ENCODE results near the gene CACNB3. TPM values are rescaled to one million over a fixed set of nuclear protein-coding genes. Genes with fewer than 3 reads are reported as not detected.
"Not testable (repeated sequence)": the region's sequence is repeated elsewhere in the genome, so short reads cannot be mapped to it uniquely, and the experiment has no call there.

Gene CACNB3
- total RNA-seq, 1 donor from 2014 or later, result 24.1 TPM

DNA sequence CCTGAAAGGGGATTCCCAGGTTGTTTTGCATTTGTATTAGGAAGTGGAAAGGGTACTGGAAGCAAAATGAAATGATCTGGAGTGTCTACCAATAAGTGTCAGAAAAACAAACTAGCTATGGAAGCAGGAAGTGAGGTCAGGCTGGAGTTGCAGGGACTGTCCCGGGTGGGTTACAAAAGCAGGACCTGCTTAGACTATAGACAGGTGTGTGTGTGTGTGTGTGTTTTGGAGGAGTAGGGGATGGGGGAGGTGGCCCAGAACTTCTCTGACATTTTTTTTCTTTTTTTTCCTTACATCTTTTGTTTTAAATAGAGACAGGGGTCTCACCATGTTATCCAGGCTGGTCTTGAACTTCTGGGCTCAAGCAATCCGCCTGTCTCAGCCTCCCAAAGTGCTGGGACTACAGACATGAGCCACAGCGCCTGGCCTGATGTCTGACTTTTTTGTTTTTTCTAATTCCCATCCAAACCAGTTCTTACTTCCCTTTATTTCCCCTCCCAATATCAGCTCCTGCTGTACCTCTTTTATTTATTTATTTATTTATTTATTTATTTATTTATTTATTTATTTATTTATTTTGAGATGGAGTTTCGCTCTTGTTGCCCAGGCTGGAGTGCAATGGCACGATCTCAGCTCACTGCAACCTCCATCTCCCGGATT, 47.9 kb downstream of the CACNB3 start:
- DNase-seq (ENCODE audit: low spot score), result no peak
- intact Hi-C loops (cut with DNase I), result no loop called here
- ATAC-seq, result peak; percentile 38

DNA sequence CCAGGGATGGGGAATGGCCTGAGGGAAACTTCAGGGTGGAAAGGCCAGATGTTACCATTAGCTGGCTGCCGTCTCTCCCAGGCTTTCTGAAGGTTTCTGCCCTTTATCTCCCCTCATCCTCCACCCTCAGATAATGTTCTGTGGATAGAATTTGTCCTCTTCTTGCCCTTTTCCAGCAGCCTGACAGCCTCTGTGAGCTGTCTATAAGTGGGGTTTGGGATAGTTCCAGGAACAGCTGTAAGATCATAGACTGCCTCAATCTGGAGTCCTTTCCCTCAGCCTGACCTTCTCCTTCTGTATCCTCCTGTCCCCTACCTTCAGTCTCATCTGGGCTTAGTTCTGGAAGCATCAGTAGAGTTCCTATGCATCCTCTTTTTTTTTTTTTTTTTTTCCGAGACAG, 50.2 kb downstream of the CACNB3 start:
- no peak for ATAC-seq
- no peak for DNase-seq (ENCODE audit: low spot score)
- intact Hi-C loops (cut with DNase I), result no loop called here

DNA sequence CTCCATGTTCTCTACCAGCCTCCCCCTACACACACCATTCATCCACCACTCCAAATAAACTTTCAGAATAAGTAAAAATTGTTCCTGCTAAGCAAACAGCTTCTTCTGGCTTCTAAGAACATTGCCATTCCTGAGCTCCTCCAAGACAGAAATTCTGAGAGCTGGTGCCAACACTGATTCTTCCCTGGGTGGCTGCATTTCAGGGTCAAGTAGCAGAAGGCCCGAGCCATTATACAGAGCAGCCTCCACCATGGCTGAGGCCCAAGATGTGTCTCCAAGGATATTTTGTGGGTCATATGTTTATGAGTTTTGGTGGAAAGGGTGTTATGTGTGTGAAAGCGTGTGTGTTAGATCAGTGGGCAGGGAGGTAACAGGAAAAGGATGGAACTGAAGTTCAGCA, 50.9 kb downstream of the CACNB3 start:
- intact Hi-C loops (cut with DNase I), result no loop called here
- no peak for ATAC-seq
- no peak for DNase-seq (ENCODE audit: low spot score)

DNA sequence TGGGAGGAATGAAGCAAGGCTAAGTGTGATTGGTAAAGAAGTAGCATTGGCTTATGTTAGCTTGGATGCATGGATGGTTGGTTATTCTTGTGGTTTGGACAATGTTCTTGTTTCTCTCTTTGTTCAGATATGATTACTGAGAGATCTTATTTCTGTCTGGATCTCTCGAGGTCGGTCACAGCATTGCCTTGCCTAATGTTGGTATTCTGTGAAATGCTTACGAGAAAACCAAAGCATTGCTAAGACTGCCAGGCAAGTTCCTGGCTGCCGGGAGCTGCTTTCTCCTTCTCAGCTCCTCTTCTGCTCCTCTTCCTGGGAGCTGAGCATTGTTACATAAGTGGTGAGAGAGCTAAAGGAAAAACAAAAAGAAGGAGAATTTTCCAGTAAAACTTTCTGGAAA, 54.8 kb downstream of the CACNB3 start:
- intact Hi-C loops (cut with DNase I), result no loop called here
- DNase-seq (ENCODE audit: low spot score), result no peak
- ATAC-seq, result peak; percentile 30

DNA sequence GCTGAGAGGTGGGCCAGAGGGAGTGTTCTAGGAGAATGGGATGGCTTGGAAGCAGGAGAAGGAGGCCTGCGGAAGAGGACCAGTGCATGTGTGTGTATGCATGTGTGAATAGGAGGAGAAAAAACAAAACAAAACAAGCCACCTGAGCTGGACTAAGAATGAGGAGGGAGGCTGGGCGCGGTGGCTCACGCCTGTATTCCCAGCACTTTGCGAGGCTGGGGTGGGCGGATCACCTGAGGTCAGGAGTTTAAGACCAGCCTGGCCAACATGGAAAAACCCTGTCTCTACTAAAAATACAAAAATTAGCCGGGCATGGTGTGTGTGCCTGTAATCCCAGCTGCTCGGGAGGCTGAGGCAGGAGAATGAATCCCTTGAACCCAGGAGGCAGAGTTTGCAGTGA, 55.2 kb downstream of the CACNB3 start:
- DNase-seq (ENCODE audit: low spot score); intact Hi-C loops (cut with DNase I); ATAC-seq: not testable (repeated sequence)

DNA sequence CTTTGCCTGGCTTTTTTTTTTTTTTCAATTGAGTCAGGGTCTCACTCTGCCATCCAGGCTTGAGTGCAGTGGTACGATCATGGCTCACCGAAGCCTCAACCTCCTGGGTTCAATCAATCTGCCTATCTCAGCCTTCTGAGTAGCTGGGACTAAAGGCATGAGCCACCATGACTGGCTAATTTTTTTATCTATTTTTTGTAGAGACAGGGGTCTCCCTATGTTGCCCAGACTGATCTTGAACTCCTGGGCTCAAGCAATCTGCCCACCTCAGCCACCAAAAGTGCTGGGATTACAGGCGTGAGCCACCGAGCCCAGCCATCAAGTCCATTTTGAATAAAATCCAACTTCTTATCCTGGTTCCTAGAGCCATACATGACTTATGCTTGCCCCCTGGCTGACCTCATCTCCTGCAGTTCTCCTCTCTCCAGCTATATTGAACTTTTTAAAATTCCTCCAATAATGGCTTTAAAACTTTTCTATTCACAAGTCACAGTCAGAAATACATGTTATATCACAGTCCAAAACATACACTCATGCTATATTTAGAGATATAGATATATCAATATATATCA, 57.7 kb downstream of the CACNB3 start:
- ATAC-seq (no peak), DNase-seq (ENCODE audit: low spot score) (no peak)
- intact Hi-C loops (cut with DNase I), result no loop called here

Small RNAs within 50 kb of the gene (microRNA-seq; reads per million reads assigned to microRNA genes)
- not detected for gene MIR4701

Other genes starting within 250 kb of the CACNB3 start
- gene LALBA, start 248.4 kb upstream of the CACNB3 start, total RNA-seq, result not detected
- gene KANSL2, start 136.3 kb upstream of the CACNB3 start, total RNA-seq, result 27.0 TPM
- 51.5 TPM for gene CCNT1, start 101.8 kb upstream of the CACNB3 start, total RNA-seq
- gene ADCY6, start 29.4 kb upstream of the CACNB3 start, total RNA-seq, result 75.9 TPM
- gene DDX23, start 33.7 kb downstream of the CACNB3 start, total RNA-seq, result 60.2 TPM
- 4.5 TPM for gene RND1, start 47.4 kb downstream of the CACNB3 start, total RNA-seq
- 17.8 TPM for gene FKBP11, start 107.0 kb downstream of the CACNB3 start, total RNA-seq
- gene ARF3, start 139.0 kb downstream of the CACNB3 start, total RNA-seq, result 112 TPM
- 1.1 TPM for gene WNT10B, start 153.2 kb downstream of the CACNB3 start, total RNA-seq
- gene WNT1, start 159.8 kb downstream of the CACNB3 start, total RNA-seq, result not detected
- gene DDN, start 180.9 kb downstream of the CACNB3 start, total RNA-seq, result not detected
- gene PRKAG1, start 200.3 kb downstream of the CACNB3 start, total RNA-seq, result 46.4 TPM
- 123 TPM for gene KMT2D, start 242.3 kb downstream of the CACNB3 start, total RNA-seq